Amniotic epithelial cell (primary cell): ENCODE measurements around the gene IGSF3.
"Not testable (repeated sequence)": the region's sequence is repeated elsewhere in the genome, so short reads cannot be mapped to it uniquely, and the experiment has no call there.

Source experiments
- DNase-seq: peaks from one replicate; pipeline ENCODE4 v3.0.0-alpha.2; 2010; ENCODE audit warnings: low read depth

The IGSF3 gene

GRCh38 chr1:116629441-116629840 lies 38.1 kb downstream of the IGSF3 start:
- not testable (repeated sequence) for DNase-seq

- DNase-seq: no peak
These were observed 39.1 kb downstream of the IGSF3 start for GRCh38 chr1:116628448-116628847.

DNA sequence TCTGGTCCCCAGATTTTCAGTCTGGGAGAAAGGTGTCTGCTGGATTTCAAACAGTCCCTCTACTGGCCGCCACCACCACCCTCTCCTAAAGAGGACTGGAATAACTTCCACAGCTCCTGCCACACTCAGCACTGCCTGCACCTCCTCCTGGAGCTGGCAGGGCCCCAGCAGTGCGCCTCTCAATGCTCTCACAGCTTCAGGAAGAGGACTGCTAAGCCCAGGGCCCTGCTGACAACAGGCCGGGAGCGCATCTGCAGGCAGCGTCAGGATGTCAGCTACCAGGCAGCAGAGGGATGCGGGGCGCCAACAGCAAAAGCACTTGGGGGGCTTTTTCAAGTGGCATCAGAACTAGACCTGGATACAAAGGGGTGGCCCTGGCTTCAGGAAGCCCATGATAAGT lies 40.2 kb downstream of the IGSF3 start:
- DNase-seq: not testable (repeated sequence)

- not testable (repeated sequence) for DNase-seq
These were observed 40.6 kb downstream of the IGSF3 start for GRCh38 chr1:116626915-116627314.

DNA sequence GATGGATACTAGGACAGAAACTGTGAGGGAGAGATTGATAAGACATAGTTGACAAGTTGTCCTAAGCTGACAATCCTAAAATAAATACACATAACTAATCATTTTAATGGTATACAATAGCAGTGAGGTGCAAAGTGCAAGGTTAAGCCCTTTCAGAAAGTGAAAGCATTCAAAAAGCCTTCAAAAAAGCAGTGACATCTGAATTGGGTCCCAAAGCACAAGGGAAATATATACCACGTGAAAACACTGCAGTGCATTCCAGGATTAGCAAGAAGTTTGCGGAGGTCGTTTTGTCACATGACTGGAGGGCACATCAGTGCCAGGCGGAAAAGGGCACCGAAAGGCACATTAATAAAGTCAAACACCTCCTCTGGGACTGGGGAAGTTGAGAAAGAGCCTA lies 42.4 kb downstream of the IGSF3 start:
- not testable (repeated sequence) for DNase-seq

DNA sequence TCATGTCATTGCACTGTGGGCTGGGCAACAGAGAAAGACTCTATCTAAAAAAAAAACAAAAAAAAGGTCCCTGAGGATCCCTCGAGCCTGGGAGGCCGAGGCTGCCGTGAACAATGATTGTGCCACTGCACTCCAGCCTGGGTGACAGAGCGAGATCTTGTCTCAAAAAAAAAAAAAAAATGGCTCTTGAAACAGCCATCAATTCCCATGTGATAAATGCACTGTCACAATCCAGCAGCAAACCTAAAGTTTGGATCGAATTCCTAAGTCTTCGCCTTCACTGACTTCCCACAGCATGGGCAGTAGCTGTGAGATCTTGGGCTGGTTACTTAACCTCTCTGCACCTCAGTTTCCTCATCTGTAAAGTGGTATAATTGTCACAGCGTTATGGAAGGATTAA lies 43.5 kb downstream of the IGSF3 start:
- DNase-seq: no peak

DNA sequence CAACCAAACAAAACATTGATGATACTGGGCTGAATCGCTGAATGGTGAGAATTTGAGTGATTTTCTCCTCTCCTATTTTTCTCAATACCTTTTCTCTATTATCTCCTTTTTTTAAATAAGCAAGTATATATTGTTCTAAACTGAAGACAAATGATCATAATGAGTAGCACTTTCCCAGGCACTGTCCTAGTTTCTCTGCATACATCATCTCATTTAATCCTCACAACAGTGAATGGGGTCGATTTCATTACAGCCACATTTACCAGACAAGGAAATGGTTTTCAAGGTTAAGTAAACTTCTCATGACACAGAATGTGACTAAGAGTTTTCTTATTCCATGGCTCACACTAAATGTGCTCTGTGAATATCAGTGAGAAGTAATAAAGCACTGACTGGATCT lies 45.0 kb downstream of the IGSF3 start:
- not testable (repeated sequence) for DNase-seq

- not testable (repeated sequence) for DNase-seq
These were observed 45.8 kb downstream of the IGSF3 start for GRCh38 chr1:116621756-116622155.

- not testable (repeated sequence) for DNase-seq
These were observed 47.1 kb downstream of the IGSF3 start for GRCh38 chr1:116620392-116620791.

DNA sequence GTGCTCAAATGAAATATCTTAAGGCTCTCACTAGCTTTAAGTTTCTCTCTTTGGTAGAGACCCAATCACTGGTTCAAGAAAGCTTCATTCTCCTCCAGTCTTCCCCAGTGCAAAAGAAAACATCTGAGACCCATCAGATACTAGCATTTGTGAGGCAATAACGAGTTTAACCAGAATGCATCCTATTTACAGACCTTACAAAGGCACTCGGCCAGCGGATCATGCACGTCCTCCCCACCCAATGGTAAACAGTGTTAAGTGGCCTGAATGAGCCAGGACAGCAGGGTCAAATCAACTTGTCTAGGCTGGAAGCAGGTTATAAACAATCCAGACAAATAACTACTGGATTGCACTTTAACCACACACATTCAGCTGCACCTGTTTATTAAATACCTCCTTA lies 48.4 kb downstream of the IGSF3 start:
- DNase-seq: not testable (repeated sequence)

- not testable (repeated sequence) for DNase-seq
These were observed 49.7 kb downstream of the IGSF3 start for GRCh38 chr1:116617808-116618207.

DNA sequence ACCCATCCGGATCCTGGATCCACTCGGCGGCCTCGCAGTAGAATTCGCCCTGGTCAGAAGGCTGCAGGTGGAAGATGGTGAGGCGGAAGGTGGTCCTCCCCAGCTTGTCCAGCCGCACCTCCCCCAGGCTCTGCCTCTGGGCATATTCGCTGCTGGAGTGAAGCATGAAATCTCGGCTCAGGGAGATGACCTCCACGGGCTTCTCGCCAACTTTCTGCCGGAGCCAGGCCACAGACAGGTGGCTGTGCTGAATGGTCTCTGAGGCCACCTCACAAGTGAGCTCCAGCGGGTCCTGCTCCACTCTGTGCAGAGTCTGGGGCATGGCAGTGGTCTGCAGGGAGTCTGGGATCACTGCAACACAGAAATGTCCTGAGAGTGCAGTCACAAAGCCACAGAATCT lies 53.7 kb downstream of the IGSF3 start:
- DNase-seq: not testable (repeated sequence)

GRCh38 chr1:116609801-116610371 lies 57.6 kb downstream of the IGSF3 start:
- not testable (repeated sequence) for DNase-seq

DNA sequence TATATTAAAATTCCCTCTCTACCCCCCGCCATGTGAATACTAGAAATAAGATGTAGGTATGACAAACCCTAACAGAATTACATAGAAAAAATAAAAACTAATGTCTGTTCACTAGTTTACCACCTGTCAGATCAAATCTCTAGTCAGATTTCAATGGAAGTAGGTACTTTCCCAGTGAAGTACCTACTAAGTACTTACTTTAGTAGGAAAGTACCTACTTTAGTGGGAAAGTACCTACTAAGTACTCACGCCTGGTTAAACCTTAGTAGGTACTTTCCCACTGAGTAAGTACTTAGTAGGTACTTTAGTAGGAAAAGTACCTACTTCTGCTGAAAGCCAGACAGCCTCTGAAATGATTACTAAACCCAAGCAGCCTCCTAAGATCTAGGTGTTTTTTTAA lies 58.7 kb downstream of the IGSF3 start:
- not testable (repeated sequence) for DNase-seq

DNA sequence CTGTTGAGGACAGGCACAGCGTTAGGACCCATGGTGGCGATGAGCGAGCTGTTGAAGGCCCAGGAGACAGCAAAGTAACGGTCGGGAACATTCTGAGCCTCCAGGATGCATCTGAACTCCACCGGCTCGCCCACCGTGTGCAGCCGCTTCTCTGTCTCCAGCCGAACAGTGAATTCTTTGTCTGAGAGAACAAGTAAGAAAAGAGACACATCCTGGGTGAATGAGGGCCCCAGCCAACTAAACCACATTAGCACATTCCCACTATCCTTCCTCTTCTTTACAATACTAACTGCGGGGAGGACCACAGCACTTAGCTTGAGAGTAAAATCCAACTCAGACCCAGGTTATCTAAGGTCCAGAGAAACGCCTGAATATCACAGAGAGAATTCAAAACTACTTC lies 59.4 kb downstream of the IGSF3 start:
- DNase-seq: not testable (repeated sequence)

DNA sequence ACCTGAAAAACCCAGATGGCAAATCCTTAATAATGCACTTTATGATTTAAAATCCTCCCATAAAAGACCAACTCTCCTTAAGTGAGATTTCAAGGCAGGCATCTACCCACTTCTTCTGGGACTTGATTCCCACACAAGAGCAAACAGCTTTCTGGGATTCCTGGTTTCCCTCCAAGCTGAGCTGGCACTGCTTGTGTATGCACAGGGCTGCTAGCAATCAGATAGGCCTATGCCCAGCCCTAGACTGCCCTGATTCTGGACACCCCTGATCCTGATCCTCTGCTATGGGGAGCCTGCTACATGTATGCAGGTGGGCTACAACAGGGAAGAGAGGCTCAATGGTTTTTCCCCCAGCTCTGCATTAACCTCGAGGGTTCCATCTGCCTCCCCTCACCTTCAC lies 60.1 kb downstream of the IGSF3 start:
- DNase-seq: not testable (repeated sequence)

- peak; percentile 3 for DNase-seq
These were observed 61.5 kb downstream of the IGSF3 start for GRCh38 chr1:116606067-116606466.

DNA sequence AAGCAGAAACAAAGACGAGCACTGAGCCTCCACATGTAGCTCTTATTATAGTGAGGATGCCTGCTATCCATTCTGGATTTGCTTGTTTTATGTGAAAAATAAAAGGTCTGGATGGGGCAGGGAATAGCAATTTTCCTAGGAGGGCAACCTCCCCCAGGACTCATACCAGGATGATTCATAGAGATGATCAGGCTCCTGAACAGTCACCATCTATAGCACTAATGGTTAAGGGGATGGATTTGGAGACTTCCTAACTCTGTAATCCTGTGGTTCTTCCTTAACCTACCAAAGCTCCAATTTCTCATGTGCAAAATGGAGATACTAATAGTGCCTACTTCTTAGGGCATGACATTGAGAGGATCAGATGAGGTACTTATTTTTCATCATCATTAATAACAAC lies 62.2 kb downstream of the IGSF3 start:
- DNase-seq: no peak

GRCh38 chr1:116604408-116604807 lies 63.1 kb downstream of the IGSF3 start:
- DNase-seq: not testable (repeated sequence)

- DNase-seq: not testable (repeated sequence)
These were observed 63.9 kb downstream of the IGSF3 start for GRCh38 chr1:116603646-116604045.

DNA sequence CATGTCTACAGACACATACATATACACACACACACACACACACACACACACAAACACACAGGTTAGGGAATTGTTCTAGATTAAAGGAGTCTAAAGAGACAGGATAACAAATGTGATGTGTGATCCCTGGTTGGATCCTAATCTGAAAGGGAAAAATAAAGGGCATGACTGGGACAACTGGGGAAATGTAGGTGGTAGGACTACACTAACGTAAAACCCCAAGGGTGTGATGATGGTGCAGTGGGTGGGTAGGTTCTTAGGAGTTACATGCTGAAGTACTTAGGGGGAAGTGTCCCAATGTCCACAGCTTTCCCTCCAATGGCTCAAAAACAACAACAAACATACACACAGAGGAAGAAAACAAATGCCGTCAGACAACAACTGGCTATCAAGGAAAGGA lies 68.2 kb downstream of the IGSF3 start:
- not testable (repeated sequence) for DNase-seq

- DNase-seq: not testable (repeated sequence)
These were observed 69.0 kb downstream of the IGSF3 start for GRCh38 chr1:116598420-116599036.

DNA sequence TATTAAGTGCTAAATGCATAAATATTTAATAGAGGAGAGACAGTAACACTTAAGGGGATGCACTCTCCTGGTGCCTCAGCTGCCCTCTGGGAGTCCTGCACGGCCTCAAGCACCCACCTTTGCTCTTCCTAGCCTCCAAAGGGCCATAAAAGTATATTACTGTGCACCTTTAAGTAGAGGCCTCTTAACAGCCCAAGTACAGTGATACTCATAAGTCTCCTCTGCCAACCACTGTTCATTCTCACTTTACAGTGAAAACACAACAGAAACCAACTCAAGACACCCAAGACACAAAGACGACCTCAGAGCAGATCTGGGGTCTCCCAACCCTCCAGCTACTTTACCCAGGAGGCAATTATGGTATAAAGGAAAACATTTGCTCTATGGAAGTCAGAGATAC lies 70.1 kb downstream of the IGSF3 start:
- not testable (repeated sequence) for DNase-seq

GRCh38 chr1:116596742-116597307 lies 70.7 kb downstream of the IGSF3 start:
- DNase-seq: not testable (repeated sequence)
